Cortex of kidney (tissue), 1 donor: ENCODE results near the gene NHERF2.

Source experiments
- DNase-seq: peaks from one replicate; lab custom pipeline; 2025; lab: John Stamatoyannopoulos, UW

Gene NHERF2

DNA sequence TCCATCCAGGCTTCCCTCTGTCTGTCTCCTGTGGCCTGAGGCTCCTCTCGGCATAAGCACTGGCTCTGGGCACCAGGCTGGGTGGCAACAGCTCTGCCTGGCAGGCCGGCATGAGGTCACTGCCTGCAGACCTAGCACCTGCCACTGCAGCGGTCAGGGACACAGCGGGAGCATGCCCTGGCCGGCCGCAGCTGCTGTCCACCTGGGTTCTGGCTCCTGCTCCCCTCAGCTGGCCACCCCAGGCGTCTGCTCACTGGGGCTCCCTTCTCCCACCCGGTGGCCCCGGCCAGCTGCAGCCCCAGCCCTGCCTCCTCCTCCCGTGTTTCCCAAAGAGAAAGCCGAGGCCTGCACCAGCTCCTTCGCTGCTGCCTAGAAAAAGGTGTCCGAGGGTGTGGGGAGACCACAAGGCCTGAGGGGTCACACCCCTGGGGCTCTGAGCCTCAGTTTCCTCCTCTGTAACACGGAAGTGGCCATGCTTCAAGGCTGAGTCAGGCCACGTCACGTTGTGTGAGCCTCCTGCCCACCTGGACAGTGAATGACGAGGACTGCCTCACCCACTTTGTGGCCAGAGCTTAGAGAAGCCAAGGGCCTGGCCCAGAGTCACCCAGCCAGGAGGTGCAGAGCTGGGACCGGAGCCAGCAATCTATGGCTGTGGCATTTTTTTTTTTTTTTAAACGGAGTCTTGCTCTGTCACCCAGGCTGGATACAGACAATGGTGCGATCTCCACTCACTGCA is 14.3 kb downstream of the NHERF2 start:
- DNase-seq: no peak

- DNase-seq: no peak
Observed at GRCh38 chr16:2042171-2042985, 15.7 kb downstream of the NHERF2 start.

GRCh38 chr16:2042986-2043666 is 16.4 kb downstream of the NHERF2 start:
- DNase-seq: no peak

DNA sequence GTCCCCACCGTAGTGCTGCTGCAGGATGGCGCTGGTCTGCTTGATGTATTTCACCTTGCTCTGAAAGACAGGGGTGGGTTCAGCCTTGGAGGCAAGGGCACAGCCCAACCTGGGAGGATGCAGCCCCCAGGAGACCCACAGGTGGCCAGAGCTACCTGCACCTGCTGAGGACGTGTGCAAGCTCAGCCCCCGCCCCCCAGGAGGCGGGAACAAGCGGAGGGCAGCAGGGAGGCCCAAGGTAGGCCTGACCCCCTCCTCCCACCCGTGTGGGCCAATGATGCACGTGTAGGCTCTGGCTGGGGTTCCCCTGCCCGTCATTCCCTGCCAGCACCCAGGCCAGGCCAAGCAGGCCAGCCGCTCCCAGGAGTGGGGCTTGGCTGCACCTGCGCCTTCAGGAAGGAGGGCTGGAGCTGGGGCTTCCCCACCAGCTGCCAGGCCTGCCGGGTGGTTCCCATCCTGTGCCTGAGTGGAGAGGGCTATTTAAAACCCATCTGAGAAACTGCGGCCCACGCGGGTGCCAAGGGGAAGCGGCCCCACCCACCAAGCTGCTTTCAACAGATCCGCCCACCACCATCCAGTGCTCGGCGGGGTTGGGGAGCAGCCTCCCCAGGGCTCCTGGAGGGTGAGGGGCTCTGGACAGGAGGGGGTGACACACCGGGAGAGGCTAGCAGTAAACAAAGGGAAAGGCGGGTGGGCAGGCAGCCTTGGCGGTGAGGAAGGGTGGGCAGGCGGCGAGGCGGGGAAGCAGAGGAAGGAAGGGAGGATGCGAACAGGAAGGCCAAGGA is 17.2 kb downstream of the NHERF2 start:
- no peak for DNase-seq

DNA sequence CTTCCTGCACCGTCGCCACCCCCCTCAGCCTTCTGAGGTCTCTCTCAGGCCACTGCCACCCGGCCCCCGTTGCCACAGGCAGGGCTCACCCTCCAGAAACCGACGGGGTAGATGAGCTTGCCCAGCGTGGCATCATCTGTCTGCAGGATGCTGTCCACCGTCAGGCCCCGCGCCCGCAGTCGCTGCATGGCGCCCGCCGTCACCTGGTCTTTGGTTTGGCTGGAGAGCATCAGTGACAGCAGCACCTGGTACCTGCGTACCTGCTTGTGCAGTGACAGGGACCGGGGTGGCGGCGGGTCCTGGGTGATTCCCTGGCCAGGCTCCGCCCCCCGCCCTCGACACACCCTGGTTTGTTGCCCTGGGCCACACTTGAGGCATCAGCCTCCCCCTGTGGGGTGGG is 17.8 kb downstream of the NHERF2 start:
- no peak for DNase-seq

GRCh38 chr16:2045965-2046892 is 19.5 kb downstream of the NHERF2 start:
- DNase-seq: no peak

DNA sequence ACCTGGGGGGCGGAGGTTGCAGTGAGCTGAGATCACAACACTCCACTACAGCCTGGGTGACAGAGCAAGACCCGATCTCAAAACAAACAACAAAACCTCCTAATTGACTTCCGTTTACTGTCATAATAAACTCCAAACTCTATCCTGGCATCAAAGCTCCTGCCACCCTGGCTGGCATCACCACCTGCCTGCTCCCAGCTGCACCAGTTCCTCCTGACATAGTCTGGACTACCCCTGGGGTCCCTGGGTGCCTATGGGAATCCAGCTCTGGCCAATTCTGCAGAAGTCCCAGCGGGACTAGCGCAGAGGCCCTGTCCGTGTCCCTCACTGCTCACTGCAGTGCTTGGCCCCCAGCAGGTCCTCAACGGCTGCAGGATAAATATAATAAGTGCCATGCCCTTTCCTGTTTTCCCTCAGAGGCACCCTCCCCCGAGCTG is 20.2 kb downstream of the NHERF2 start:
- no peak for DNase-seq

DNA sequence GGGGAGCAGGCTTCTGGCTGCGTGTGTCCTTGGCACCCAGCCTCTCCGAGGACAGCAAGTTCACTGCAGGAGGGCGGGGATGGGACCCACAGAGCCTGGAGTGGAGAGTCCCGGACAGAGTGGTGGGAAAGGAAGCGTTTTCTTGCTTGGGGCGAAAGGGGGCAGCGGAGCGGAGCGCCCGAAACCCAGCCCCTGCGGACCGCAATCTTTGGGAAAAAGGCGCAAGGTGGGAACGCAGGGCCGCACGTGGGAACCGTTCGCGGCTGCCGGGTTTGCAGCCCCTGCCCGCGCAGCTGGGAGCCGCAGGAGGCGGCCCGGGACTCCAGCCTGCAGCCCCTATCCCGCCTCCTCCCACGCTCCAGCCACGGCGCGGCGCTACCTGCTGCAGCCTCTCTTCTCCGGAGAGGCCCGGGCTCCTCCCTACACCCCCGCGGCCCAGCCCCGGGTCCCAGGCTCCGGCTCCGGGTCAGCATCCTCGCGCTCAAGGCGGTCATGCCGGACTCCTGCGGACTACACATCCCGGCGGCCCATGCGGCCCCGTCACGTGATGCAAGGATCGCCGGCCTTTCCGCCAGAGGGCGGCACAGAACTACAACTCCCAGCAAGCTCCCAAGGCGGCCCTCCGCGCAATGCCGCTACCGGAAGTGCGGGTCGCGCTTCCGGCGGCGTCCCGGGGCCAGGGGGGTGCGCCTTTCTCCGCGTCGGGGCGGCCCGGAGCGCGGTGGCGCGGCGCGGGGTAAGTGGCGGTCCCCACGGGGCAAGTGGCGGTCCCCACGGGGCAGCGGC is 20.8 kb downstream of the NHERF2 start, which contains the start of the genes NTHL1 and TSC2:
Gene NTHL1, minus strand, starts transcription at position 505 of the 786 bp plus-strand sequence. Its CDS starts 11 bp downstream, at position 494.
Gene TSC2, plus strand, starts transcription at position 656 of the 786 bp plus-strand sequence. CDS start 631 bp downstream, outside the sequence.
- no peak for DNase-seq

DNA sequence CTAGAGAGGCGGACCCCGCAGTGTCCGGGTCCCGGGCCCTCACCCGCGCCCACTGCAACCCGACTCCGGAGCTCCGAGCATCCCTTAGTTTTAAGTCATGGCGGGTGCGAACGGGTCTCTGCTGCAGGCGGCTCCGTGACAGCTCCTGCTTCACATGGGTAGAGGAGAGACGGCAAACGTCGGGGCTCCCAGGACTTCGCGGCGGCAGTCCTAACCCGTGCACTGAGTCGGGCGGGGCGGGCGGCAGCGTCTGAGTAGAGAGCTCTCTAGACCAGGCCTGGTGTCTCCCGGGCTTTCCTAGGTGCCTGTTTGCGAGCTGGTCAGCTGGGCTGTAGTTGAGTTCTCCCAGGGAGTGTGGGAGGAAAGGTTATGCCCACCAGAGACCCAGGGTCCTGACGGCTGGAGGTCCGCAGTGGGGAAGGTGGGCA is 21.4 kb downstream of the NHERF2 start:
- DNase-seq: no peak

DNA sequence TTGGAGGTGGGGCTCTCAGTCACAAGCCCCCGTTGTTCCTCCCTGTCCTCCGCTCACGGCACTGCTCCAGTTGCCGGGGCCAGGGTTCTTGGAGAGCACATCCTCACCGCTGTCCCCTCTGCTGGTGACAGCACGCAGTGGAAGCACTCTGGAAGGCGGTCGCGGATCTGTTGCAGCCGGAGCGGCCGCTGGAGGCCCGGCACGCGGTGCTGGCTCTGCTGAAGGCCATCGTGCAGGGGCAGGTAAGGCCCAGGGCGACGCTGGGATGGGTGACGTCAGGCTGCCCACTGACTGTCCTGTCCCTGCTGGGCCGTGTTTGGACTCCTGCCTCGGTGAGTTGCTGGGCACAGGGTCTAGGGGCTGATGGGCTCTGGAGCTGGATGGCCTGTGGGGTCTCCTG is 26.5 kb downstream of the NHERF2 start:
- DNase-seq: no peak

DNA sequence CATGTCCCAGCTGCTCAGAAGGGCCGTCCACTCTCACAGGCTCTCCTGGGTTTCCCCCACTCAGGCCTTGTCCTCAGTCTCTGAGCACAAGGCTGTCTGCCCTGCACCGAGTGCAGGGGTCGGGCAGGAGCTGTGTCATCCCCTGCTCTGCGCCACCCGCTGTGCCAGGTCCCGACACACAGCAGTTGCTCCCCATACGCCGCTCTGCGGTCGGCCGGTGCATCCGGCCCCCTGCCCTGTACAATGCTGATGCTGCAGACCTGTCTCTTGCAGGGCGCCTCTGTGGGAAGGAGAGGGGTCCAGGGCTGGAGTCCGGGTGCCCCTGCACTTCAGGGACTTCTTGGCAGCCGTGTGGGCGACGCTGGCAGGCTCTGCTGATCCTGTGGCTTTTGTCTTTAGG is 27.2 kb downstream of the NHERF2 start:
- DNase-seq: no peak

GRCh38 chr16:2054543-2055245 is 28.0 kb downstream of the NHERF2 start:
- no peak for DNase-seq

DNA sequence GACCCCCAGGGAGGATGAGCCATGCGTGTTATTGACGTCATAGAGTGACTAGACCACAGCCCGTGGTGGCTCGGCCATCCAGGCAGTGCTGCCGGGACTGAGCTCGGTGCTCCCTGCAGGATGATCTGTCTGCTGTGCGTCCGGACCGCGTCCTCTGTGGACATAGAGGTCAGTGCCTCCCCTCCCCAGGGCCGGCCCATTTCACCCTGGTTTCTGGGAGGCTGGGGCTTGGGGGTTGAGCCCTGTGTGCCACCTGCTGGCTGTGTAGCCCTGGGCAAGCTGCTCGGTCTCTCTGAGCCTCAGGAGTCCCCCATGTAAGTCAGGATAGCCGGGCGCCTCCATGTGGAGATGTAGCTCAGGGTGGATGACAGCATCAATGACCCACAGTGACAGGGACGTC is 29.4 kb downstream of the NHERF2 start:
- no peak for DNase-seq

GRCh38 chr16:2056681-2057407 is 30.1 kb downstream of the NHERF2 start:
- no peak for DNase-seq

- DNase-seq: no peak
Observed at GRCh38 chr16:2057438-2057837, 30.7 kb downstream of the NHERF2 start.

DNA sequence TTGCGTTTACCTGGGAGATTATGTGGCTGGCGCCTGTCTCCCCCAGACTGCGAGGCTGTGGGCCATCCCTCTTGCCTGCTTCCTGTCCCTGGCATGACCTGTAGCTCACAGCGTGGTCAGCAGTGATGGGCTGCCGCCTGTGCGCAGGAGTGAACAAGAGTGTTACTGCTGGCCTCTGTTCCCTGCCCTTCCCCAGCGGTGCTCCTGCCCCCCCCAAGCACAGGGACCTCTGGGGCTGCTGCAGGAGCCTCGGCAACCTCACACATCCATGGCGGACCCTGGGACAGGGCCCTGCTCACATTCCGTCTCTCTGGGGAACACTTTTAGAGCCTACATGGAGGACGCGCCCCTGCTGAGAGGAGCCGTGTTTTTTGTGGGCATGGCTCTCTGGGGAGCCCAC is 31.7 kb downstream of the NHERF2 start:
- DNase-seq: no peak

- DNase-seq: no peak
Observed at GRCh38 chr16:2058872-2059271, 32.2 kb downstream of the NHERF2 start.

- DNase-seq: no peak
Observed at GRCh38 chr16:2060346-2060745, 33.6 kb downstream of the NHERF2 start.
